ENCODE data around the gene PCDHA10.
"Not testable (repeated sequence)": the region's sequence is repeated elsewhere in the genome, so short reads cannot be mapped to it uniquely, and the experiment has no call there.

PCDHA10 gene, protein sequence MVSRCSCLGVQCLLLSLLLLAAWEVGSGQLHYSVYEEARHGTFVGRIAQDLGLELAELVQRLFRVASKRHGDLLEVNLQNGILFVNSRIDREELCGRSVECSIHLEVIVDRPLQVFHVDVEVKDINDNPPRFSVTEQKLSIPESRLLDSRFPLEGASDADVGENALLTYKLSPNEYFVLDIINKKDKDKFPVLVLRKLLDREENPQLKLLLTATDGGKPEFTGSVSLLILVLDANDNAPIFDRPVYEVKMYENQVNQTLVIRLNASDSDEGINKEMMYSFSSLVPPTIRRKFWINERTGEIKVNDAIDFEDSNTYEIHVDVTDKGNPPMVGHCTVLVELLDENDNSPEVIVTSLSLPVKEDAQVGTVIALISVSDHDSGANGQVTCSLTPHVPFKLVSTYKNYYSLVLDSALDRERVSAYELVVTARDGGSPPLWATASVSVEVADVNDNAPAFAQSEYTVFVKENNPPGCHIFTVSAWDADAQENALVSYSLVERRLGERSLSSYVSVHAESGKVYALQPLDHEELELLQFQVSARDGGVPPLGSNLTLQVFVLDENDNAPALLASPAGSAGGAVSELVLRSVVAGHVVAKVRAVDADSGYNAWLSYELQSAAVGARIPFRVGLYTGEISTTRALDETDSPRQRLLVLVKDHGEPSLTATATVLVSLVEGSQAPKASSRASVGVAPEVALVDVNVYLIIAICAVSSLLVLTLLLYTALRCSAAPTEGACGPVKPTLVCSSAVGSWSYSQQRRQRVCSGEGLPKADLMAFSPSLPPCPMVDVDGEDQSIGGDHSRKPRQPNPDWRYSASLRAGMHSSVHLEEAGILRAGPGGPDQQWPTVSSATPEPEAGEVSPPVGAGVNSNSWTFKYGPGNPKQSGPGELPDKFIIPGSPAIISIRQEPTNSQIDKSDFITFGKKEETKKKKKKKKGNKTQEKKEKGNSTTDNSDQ

GRCh38 chr5:140855772-140856674 lies at the start of gene PCDHA10:
TSS of gene PCDHA10 (plus strand) at chr5:140855897. CDS start at chr5:140856049, 152 bp downstream.
- Mint-ChIP-seq H3K27ac (no peak within 1 kb of the TSS), H3K9me3 (peaks cover 80% of the 10 kb centered on the region), H3K4me1 (no peaks in the 10 kb centered on the region), H3K27me3 (ENCODE audit: low read depth, poor library complexity) (peaks cover 3% of the 10 kb centered on the region), H3K4me3 (peak within 1 kb of the TSS; percentile 84), H3K36me3 (ENCODE audit: low read depth) (peaks cover 78% of the 10 kb centered on the region)
- DNase-seq, result no peak
- TF ChIP-seq, protein P1, sequence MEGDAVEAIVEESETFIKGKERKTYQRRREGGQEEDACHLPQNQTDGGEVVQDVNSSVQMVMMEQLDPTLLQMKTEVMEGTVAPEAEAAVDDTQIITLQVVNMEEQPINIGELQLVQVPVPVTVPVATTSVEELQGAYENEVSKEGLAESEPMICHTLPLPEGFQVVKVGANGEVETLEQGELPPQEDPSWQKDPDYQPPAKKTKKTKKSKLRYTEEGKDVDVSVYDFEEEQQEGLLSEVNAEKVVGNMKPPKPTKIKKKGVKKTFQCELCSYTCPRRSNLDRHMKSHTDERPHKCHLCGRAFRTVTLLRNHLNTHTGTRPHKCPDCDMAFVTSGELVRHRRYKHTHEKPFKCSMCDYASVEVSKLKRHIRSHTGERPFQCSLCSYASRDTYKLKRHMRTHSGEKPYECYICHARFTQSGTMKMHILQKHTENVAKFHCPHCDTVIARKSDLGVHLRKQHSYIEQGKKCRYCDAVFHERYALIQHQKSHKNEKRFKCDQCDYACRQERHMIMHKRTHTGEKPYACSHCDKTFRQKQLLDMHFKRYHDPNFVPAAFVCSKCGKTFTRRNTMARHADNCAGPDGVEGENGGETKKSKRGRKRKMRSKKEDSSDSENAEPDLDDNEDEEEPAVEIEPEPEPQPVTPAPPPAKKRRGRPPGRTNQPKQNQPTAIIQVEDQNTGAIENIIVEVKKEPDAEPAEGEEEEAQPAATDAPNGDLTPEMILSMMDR (IDR thresholded peaks at IDR 0.05), result peak; percentile 23

GRCh38 chr5:140806834-140807775 lies 48.6 kb upstream of the PCDHA10 start, which contains the start of gene PCDHA4:
TSS of gene PCDHA4 (plus strand) at chr5:140807068.
- peaks cover 87% of the 10 kb centered on the region for H3K9me3 Mint-ChIP-seq
- peak; percentile 73 for DNase-seq
- H3K27ac Mint-ChIP-seq, result no peak within 1 kb of the TSS
- H3K36me3 Mint-ChIP-seq (ENCODE audit: low read depth), result peaks cover 78% of the 10 kb centered on the region
- H3K4me1 Mint-ChIP-seq, result no peaks in the 10 kb centered on the region
- H3K4me3 Mint-ChIP-seq, result peak within 1 kb of the TSS; percentile 93
- no peaks in the 10 kb centered on the region for H3K27me3 Mint-ChIP-seq (ENCODE audit: low read depth, poor library complexity)
- TF ChIP-seq, protein P1 (IDR thresholded peaks at IDR 0.05), result peak; percentile 49

GRCh38 chr5:140808241-140808888 lies 47.3 kb upstream of the PCDHA10 start:
- H3K4me3 Mint-ChIP-seq, result peak overlapping the region; percentile 93
- H3K4me1 Mint-ChIP-seq; DNase-seq; H3K27ac Mint-ChIP-seq; H3K27me3 Mint-ChIP-seq (ENCODE audit: low read depth, poor library complexity): not testable (repeated sequence)
- peaks cover 83% of the 10 kb centered on the region for H3K36me3 Mint-ChIP-seq (ENCODE audit: low read depth)
- peaks cover 88% of the 10 kb centered on the region for H3K9me3 Mint-ChIP-seq

- Mint-ChIP-seq H3K36me3 (ENCODE audit: low read depth) (peaks cover 81% of the 10 kb centered on the region), H3K27me3 (ENCODE audit: low read depth, poor library complexity) (no peaks in the 10 kb centered on the region), H3K4me3 (no peak overlapping the region), H3K4me1 (no peaks in the 10 kb centered on the region), H3K9me3 (peaks cover 85% of the 10 kb centered on the region), H3K27ac (no peak overlapping the region)
- no peak for DNase-seq
- TF ChIP-seq, protein P1 (IDR thresholded peaks at IDR 0.05), result no peak
Measured at GRCh38 chr5:140808889-140809291, 46.8 kb upstream of the PCDHA10 start.
